GM18517 (cell line): ENCODE data around the gene EEF2K.
A peak's percentile ranks its signal among the peaks of the same experiment; 100 is the strongest.
"Not testable (repeated sequence)": the region's sequence is repeated elsewhere in the genome, so short reads cannot be mapped to it uniquely, and the experiment has no call there.

ENCODE experiments used
- ATAC-seq: cut with Tn5 transposase; IDR thresholded peaks from one replicate; pipeline ENCODE4 v1.9.1; 2021; ENCODE audit warnings: mild to moderate bottlenecking, moderate library complexity; ENCODE audit not compliant: unreplicated experiment

EEF2K gene

GRCh38 chr16:22189473-22190080 lies 16.5 kb upstream of the EEF2K start:
- ATAC-seq = no peak

GRCh38 chr16:22190081-22190775 lies 15.8 kb upstream of the EEF2K start:
- ATAC-seq = peak; percentile 55

- peak; percentile 34 for ATAC-seq
Observed at GRCh38 chr16:22190776-22191531, 15.1 kb upstream of the EEF2K start.

GRCh38 chr16:22191532-22192260 lies 14.4 kb upstream of the EEF2K start:
- ATAC-seq = no peak

GRCh38 chr16:22192261-22193062 lies 13.6 kb upstream of the EEF2K start:
- ATAC-seq = peak; percentile 28

GRCh38 chr16:22193063-22193411 lies 13.0 kb upstream of the EEF2K start:
- ATAC-seq = no peak

GRCh38 chr16:22194707-22195444 lies 11.2 kb upstream of the EEF2K start:
- ATAC-seq = no peak

GRCh38 chr16:22195445-22195694 lies 10.7 kb upstream of the EEF2K start:
- ATAC-seq = no peak

- ATAC-seq = peak; percentile 33
Observed at GRCh38 chr16:22195695-22196558, 10.2 kb upstream of the EEF2K start.

GRCh38 chr16:22196559-22197168 lies 9.4 kb upstream of the EEF2K start:
- ATAC-seq = not testable (repeated sequence)

GRCh38 chr16:22198547-22199293 lies 7.4 kb upstream of the EEF2K start:
- ATAC-seq = no peak

GRCh38 chr16:22202261-22202637 lies 3.8 kb upstream of the EEF2K start:
- ATAC-seq = no peak

- ATAC-seq = no peak
Observed at GRCh38 chr16:22203091-22203490, 3.0 kb upstream of the EEF2K start.

- ATAC-seq = no peak
Observed at GRCh38 chr16:22204091-22204655, 1.9 kb upstream of the EEF2K start.

- ATAC-seq = no peak
Observed at GRCh38 chr16:22205577-22206012, 483 bp upstream of the EEF2K start.

- peak; percentile 39 for ATAC-seq
Observed at GRCh38 chr16:22206842-22207714, 1.0 kb downstream of the EEF2K start.
